T-helper 2 cell (primary cell): ENCODE data around the gene MT1B.
"Not testable (repeated sequence)": the region's sequence is repeated elsewhere in the genome, so short reads cannot be mapped to it uniquely, and the experiment has no call there.

Source experiments
- DNase-seq, 5 experiments: peaks; one replicate each; pipeline versions ENCODE4 v3.0.0 to v3.0.0-alpha.2; 2012 to 2022

The MT1B gene

DNA sequence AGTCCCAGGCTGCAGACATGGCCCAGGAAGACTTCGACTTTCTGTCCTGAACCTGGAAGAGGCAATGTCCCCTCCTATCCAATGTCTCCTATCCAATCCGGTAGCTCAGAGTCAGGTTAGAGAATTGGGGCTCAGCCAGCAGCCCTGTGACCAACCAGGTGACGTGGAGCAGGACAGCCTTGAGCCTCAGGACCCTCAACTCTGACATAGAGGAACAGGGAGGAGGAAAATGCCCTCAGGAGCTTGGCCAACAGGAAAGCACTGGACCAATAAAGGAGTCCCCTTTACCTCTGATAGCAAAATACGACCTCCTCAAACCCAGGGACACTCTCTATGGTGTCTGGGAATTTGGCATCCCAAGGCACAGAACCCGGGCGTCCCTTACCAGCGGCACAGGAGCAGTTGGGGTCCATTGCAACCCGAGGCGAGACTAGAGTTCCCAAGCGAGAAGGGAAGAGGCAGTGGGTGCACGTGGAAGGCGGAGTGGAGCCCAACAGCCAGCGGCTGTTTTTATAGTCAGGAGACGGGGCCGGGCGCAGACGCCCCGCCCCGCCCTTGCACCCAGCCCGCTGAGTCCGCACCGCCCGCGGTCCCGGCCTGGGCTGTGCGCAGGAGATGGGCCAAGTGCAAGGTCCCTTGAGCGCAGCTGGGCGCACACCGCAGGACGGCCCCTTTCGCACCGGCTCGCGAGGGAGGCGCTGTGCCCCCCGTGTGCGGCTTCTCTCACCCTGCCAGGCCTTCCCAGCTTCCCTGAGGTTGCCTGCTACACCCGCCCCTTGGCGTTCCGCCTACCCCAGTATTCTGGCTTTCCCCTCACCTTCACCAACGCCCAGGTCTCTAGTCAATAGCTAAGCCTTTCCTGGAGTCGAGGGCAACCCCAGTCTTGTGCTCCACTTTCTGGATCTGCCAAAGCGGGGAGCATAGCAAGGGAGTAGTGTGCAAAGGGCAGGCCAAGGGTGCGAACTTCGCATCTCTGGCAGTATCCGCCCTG is 16.2 kb downstream of the MT1B start, which contains the start of gene MT1G:
TSS of gene MT1G (minus strand) at position 485 of the 991 bp plus-strand sequence. CDS start at position 413, 72 bp downstream.
- DNase-seq: peak in 1 of 5 experiments; percentile 56

DNA sequence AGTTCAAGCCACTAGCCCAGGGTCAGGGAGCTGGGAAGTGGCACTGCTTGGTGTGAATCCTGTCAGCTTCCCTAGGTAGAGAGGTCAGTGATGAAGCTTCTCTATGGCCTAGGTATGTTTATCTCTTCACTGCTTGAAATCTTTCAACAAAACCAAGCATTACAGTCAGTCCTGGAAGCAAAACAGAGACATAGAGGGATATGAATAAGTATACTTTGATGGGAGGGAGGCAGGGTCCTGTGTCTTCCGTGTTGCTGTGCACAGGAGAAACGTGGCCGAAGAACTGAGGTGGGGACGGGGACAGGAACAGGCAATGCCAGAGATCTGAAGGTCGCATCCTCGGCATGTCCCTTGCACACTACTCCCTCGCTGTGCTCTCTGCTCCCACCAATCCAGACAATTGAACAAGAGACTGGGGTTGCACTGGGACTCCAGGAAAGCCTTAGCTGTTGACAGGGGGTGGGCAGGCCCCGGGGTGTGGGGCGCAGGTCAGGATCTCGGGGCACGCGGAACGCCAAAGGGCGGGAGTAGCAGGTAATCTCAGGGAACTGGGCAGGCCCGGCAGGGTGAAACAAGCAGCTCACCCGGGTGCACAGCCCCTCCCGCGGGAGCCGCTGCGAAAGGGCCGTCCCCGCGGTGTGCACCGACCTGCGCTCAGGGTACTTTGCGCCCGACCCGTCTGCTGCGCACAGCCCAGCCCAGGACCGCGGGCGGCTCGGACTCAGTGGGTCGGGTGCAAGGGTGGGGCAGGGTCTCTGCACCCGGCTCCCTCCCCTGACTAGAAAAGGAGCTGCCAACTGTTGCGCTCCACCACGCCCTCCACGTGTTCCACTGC is 17.5 kb downstream of the MT1B start, which contains the start of gene MT1H:
TSS of gene MT1H (plus strand) at position 810 of the 835 bp plus-strand sequence. CDS start 71 bp downstream, outside the sequence.
- peak in 1 of 5 experiments; percentile 34 for DNase-seq

DNA sequence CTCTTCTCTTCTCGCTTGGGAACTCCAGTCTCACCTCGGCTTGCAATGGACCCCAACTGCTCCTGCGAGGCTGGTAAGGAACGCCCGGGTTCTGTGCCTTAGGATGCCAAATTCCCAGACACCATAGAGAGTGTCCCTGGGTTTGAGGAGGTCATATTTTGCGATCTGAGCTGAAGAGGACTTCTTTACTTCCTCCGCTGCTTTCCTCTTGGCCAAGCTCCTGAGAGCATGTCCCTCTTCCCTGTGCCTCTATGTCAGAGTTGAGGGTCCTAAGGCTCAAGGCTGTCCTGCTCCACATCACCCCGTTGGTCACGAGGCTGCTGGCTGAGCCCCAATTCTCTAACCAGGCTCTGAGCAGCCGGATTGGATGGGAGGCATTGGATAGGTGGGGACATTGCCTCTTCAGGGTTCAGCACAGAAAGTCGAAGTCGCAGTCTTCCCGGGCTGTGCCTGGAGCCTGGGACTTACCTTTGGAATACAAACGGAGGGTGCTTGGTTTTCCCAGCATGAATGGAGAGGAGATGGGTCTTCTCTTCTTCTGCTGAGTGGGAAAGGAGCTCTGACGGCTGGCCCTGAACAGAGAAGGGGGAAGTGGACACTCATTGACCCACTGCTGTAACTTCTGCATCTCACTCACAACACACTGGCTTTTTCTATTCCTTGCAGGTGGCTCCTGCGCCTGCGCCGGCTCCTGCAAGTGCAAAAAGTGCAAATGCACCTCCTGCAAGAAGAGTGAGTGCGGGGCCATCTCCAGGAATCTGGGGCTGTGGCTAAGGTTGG is 18.3 kb downstream of the MT1B start:
- no peak for DNase-seq

DNA sequence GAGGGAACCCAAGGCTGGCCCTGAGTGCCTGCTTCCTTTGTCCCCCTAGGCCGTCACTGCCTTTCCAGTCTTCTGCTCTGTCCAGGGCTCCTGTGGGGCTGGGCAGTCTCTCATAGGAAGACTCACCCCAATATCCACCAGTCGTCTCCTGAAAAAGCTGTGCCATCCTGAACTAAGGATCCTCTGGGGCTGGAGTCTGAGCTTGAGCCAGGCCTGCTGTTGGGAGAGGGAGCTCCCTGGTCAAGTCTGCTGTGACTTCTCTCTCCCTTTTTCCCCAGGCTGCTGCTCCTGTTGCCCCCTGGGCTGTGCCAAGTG is 18.9 kb downstream of the MT1B start:
- DNase-seq: no peak

DNA sequence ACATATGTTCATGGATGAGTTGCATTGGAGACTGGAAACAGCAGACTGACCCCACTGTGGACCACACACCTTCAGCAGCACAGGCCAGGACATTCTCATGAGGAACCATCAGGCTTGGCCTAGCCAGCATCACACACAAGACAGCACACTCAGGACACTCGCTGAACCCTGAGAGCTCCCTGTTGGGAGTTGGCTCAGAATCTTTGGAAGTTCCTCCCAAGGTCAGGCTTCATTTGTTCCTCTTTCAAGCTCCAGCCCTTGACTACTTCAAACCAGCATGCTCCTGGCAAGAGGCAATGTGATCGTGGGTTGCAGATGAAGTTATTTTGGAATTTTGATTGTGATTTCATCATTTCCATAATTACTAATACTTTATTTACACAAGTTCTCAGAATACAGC is 20.0 kb downstream of the MT1B start:
- DNase-seq: not testable (repeated sequence)

DNA sequence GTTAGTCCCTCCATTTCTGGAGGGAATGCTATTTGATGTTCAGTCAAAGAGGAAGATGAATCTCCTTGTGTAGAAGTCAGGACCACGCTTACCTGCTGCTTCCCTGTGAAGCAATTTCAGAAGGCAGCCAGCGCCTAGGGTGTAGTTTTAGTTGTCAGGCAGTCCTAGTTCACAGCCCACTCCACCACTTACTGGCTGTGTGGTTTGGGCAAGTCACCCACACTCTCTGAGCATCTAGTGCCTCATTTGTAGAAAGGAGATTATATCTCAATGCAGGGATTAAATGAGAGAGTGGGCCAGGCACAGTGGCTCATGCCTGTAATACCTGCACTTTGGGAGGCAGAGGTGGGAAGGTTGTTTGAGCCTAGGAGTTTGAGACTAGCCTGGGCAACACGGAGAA is 20.5 kb downstream of the MT1B start:
- peak in 1 of 5 experiments; percentile 29 for DNase-seq

DNA sequence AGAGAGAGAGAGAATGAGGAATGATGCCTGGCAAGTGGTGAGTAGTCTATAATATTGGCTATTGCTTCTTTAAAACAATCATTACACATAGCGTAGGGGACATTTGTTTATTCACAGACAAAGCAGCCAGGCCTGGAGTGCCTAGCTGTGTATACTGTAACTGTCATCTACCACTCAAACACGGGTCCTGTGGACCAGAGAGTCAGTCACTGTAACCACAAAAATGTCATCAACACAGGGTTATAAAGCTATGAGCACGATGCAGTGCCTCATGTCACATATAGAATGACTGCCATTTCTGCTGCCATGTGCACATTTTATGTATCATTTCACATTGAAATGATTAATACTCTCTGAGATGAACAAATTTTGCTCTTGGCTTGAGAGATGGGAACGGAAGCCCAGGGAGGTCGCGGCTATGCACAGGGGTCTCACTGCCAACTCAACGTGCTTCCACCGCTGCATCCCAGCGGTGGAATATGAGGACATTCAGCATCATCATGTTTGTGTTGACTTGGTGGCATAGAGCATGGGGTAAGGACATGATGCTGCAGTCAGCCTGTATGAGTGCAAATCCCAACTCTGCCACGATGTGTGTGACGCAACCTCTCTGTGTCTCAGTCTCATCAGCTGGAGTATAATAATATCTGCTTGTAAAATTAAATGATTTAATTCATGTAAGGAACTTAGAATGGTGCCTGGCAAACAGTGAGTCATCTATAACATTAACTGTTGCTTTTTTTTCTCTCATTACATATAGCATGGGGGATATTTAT is 21.3 kb downstream of the MT1B start:
- peak in 1 of 5 experiments; percentile 47 for DNase-seq

DNA sequence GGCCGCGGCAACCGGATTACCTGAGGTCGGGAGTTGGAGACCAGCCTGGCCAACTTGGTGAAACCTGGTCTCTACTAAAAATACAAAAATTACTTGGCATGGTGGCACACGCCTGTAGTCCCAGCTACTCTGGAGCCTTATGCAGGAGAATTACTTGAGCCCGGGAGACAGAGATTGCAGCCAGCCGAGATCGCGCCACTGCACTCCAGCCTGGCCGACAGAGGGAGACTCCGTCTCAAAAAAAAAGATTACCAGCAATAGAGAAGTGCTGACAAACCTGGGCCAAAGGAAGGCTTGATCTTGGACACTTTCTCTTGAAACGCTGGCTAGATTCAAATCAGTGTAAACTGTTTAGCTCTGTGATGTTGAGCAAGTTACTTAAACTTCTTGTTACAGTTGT is 22.2 kb downstream of the MT1B start:
- DNase-seq: peak in 1 of 5 experiments; percentile 43

DNA sequence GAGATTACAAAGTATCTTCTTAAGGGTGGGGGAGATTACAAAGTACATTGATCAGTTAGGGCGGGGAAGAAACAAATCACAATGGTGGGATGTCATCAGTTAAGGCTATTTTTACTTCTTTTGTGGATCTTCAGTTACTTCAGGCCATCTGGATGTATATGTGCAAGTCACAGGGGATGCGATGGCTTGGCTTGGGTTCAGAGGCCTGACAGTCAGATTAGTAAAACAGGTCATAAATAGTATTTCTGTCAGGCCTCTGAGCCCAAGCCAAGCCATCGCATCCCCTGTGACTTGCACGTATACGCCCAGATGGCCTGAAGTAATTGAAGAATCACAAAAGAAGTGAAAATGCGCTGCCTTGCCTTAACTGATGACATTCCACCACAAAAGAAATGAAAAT is 22.9 kb downstream of the MT1B start:
- DNase-seq: not testable (repeated sequence)

DNA sequence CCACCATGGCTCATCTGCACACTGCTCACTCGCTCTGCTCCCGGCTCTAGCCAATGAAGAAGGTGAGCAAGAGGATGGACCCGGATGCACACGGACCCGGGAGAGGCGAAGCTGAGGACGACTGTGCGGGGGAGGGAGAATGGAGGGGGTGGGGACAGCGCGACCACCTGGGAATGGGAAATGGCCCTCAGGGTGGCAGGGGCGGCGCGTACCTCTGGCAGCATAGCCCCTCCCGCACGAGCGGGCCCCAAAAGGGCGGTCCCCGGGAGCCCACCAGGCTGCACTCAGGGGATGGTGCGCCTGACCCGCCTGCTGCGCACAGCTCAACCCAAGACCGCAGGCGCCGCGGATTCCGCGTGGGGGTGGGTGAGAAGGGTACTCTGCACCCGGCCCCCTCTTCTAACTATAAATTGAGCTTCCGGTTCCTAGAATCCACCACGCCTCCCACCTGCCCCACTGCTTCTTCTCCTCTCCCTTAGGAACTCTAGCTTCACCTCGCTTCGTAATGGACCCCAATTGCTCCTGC is 24.1 kb downstream of the MT1B start:
- DNase-seq: peak in 3 of 5 experiments; percentile 32 to 50 (median 36)

DNA sequence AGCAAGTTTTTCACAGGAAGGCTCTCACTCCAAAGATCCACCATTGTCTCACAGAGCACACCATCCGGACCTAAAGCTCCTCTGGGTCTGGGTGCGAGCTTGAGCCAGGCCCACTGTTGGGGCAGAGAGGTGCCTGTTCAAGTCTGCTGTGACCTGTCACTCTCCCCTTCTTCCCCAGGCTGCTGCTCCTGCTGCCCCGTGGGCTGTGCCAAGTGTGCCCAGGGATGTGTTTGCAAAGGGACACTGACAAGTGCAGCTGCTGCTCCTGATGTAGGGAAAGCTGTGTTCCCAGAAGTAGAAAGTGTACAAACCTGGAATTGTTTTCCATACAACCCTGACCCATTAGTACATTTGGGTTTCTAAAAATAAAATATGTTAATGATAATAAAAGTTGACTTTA is 25.8 kb downstream of the MT1B start:
- DNase-seq: no peak

DNA sequence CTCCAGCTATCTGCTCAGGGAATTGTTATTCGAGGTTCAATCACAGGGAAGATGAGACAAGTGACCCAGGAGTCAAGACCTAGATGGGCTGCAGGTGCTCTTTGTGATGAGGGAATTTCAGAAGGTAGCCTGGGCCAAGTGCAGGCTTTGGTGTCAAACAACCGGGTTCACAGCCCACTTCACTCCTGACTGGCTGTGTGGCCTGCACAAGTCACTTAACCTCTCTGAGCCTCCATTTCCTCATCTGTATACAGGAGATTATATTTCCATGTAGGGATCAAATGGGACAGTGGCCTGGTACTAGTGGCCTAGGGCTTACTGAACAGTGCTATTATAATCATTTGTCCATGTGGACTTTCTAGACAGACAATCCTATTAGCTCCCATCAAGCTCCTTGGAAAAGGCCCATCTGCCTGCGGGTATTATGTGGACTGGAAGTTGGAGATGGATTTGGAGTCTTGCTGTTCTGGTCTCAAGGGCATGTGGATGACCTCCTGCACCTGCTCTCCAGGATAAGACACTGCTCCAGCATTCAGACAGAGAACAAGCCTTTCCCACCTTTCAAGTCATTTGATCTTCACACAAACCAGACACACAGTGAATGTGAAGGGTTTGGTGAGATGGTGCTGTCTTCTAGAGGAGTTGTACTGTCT is 27.5 kb downstream of the MT1B start:
- DNase-seq: no peak

DNA sequence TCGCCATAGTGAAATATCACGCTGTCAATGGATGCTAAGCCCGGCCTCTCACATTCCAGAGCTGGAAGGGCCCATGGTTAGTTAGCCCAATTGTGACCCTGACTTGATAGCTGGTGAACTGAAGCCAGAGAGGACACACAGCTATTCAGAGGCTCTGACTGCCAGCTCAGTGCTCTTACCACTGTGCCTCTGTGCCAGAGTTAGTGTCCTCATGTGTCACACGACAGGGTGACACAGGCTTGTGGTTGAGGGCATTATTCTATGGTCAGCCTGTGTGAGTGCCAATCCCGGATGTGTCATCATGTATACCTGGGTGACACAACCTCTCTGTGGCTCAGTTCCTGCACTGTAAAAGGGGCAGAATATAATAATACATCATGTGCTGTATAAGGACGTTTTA is 28.1 kb downstream of the MT1B start:
- no peak for DNase-seq

DNA sequence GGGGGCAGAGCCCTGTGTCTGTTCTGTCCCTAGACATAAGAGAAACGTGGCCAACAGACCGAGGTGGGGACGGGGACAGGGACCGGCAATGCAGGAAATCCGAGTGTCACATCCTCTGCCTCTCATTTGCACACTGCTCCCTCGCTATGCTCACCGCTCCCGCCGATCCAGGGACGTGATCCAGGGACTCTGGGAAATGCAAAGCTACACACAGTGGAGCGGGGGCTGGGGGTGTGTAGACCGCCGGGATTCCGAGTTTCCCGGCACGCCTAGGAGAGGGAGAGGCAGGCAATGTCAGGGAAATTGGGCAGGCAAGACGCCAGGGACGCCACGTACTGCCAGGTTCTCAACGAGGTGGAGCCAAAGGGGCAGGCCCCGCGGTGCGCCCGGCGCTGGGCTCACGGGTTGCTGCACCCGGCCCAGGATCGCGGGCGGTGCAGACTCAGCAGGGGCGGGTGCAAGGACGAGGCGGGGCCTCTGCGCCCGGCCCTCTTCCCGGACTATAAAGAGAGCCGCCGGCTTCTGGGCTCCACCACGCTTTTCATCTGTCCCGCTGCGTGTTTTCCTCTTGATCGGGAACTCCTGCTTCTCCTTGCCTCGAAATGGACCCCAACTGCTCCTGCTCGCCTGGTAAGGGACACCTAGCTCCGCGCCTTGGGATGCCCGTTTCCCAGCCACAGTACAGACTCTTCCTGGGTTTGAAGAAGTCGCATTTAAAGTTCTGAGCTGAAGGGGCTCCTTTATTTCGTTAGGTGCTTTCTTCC is 30.4 kb downstream of the MT1B start, which contains the start of gene MT1X:
TSS of gene MT1X (plus strand) at position 532 of the 764 bp plus-strand sequence. CDS start at position 603, 71 bp downstream.
- peak; percentile 60 to 97 (median 82) for DNase-seq

DNA sequence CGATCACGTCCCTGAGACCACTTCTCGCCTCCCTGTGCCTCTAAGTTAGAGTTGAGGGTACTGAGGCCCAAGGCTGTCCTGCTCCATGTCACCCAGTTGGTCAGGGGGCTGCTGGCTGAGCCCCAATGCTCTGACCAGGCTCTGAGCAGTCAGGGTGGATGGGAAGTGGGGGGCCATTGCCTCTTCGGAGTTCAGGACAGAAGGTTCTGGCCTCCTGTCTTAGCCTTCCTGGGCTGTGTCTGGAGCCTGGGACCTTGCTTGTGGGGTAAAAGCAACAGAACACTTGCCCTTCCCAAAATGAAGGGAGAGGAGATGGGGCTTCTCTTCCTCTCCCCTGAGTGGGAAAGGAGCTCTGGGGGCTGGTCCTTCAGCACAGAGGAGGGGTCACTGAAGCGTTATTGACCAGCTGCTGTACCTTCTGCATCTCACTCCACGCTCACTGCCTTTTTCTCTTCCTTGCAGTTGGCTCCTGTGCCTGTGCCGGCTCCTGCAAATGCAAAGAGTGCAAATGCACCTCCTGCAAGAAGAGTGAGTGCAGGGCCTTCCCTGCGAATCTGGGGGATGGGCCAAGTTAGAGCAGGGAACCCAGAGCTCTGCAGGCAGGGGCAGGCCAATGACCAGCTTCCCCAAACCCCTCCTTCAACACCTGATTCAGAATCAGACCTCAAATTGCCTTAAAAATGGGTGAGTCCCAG is 31.2 kb downstream of the MT1B start:
- DNase-seq: peak in 1 of 5 experiments; percentile 25

DNA sequence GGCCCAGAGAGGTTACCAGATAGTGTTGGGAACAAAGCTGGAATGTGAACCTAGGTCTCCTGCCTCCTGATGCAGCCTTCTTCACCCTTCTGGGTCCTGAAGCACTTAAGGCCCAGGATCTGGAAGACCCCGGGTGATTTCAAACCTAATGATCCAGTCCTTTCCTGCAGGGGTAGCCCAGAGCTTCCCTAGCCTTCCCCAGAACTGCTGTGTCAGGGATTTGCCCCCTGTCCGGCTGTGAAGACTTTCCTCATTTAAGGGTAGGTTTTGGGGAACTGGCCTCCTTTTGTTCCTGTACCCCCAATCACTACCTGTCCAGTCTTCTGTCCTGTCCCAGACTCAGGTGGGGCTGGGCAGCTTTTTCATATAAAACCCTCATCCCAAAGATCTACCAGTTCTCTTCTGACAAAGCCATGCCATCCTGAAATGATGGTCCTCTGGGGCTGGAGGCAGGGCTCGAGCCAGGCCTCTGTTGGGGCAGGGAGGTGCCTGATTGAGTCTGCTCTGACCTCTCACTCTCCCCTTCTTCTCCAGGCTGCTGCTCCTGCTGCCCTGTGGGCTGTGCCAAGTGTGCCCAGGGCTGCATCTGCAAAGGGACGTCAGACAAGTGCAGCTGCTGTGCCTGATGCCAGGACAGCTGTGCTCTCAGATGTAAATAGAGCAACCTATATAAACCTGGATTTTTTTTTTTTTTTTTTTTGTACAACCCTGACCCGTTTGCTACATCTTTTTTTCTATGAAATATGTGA is 31.9 kb downstream of the MT1B start:
- no peak for DNase-seq

DNA sequence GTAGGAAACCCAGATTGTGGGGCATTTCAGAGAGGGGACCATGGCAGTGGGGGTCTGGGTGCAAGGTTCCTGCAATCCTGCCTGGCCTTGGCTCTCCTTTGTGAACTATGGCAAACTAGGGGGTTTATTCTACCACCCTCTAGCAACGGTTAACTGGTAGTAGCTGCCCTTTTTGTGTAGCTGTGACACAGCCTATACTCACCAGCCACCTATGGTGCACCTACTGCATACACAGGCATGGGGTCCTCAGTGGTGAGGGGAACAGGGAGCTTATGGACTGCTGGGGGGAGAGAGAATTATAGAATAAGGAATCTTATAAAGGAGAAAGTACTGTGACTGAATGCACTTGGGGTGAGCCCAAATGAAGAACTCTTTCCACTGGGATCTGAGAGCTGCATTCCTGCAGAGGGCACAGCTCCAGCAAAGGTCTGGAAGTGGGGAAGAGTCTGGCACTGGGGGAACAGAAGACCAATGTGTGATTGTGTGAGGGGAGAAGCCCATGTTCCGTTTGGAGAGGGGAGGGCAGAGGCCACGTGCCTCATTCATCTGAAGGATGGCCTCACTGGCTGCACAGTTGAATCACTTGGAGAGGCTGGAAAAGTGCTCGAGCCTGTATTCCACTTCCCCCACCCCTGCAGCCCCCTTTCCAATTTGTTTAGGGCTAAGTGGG is 32.7 kb downstream of the MT1B start:
- no peak for DNase-seq
